ENCODE results near the gene TM7SF3.
A peak's percentile ranks its signal among the peaks of the same experiment; 100 is the strongest.
"Not testable (repeated sequence)": the region's sequence is repeated elsewhere in the genome, so short reads cannot be mapped to it uniquely, and the experiment has no call there.

Gene TM7SF3

GRCh38 chr12:26976687-26977086, 37.5 kb downstream of the TM7SF3 start:
- DNase-seq = no peak

GRCh38 chr12:26971963-26972362, 42.2 kb downstream of the TM7SF3 start:
- DNase-seq = no peak

GRCh38 chr12:26970136-26970535, 44.0 kb downstream of the TM7SF3 start:
- DNase-seq = no peak

GRCh38 chr12:26966842-26967241, 47.3 kb downstream of the TM7SF3 start:
- DNase-seq = no peak

GRCh38 chr12:26963413-26963812, 50.8 kb downstream of the TM7SF3 start:
- no peak for DNase-seq

- no peak for DNase-seq
Observed at GRCh38 chr12:26961803-26962202, 52.4 kb downstream of the TM7SF3 start.

- DNase-seq = not testable (repeated sequence)
Observed at GRCh38 chr12:26961391-26961790, 52.8 kb downstream of the TM7SF3 start.

- DNase-seq = no peak
Observed at GRCh38 chr12:26954027-26954426, 60.2 kb downstream of the TM7SF3 start.

GRCh38 chr12:26953447-26953846, 60.7 kb downstream of the TM7SF3 start:
- DNase-seq = no peak

GRCh38 chr12:26948309-26948708, 65.9 kb downstream of the TM7SF3 start:
- no peak for DNase-seq

GRCh38 chr12:26941215-26941594, 73.0 kb downstream of the TM7SF3 start:
- no peak for DNase-seq

- no peak for DNase-seq
Observed at GRCh38 chr12:26940516-26941214, 73.5 kb downstream of the TM7SF3 start.

- no peak for DNase-seq
Observed at GRCh38 chr12:26939953-26940352, 74.2 kb downstream of the TM7SF3 start.

GRCh38 chr12:26939192-26939832, 74.9 kb downstream of the TM7SF3 start:
- no peak for DNase-seq

GRCh38 chr12:26938701-26939062, 75.5 kb downstream of the TM7SF3 start:
- DNase-seq = no peak

- peak; percentile 99 for DNase-seq
Observed at GRCh38 chr12:26937863-26938700, 76.1 kb downstream of the TM7SF3 start, which contains the start of the genes FGFR1OP2 and INTS13. FGFR1OP2 (plus strand) TSS chr12:26938470; CDS start chr12:26954159, 15,689 bp downstream. INTS13 (minus strand) TSS chr12:26937981; CDS start chr12:26936803, 1,178 bp downstream.

GRCh38 chr12:26937443-26937862, 76.7 kb downstream of the TM7SF3 start:
- DNase-seq = no peak

GRCh38 chr12:26936559-26937442, 77.4 kb downstream of the TM7SF3 start:
- DNase-seq = no peak

- DNase-seq = no peak
Observed at GRCh38 chr12:26935636-26936378, 78.4 kb downstream of the TM7SF3 start.

- DNase-seq = no peak
Observed at GRCh38 chr12:26929590-26929989, 84.6 kb downstream of the TM7SF3 start.

GRCh38 chr12:26928661-26929060, 85.5 kb downstream of the TM7SF3 start:
- no peak for DNase-seq
